Heart right ventricle (tissue), 16 donors: ENCODE data around the gene INTS11. TPM values are rescaled to one million over a fixed set of nuclear protein-coding genes. Genes with fewer than 3 reads are reported as not detected.

Source experiments
- ATAC-seq, 8 donors: fragments of 200-7000 bp; cut with Tn5 transposase; one replicate each; pipeline ENCODE4 v1.9.1; 2020; ENCODE audit warnings: mild to moderate bottlenecking in 8 of 8, moderate library complexity in 8 of 8, moderate number of reproducible peaks in 1 of 8
- DNase-seq, 2 donors: peaks; one replicate each; pipeline ENCODE4 v3.0.0-alpha.2; 2020
- H3K27ac ChIP-seq, 10 donors: fragments of 200-600 bp; sonication (generic) in 2 of 10; one replicate each; pipeline versions ENCODE4 v1.5.0 to v1.8.0; 2020 to 2022; ENCODE audit warnings: mild to moderate bottlenecking in 3 of 10
- H3K27me3 ChIP-seq, 7 donors: fragments of 200-600 bp; one replicate each; pipeline ENCODE4 v1.8.0; 2021 to 2022; ENCODE audit warnings: mild to moderate bottlenecking in 2 of 7
- H3K36me3 ChIP-seq, 9 donors: fragments of 200-600 bp; sonication (generic) in 1 of 9; one replicate each; pipeline versions ENCODE4 v1.5.0 to v1.8.0; 2020 to 2022; ENCODE audit warnings: mild to moderate bottlenecking in 2 of 9
- H3K4me1 ChIP-seq, 9 donors: fragments of 200-600 bp; sonication (generic) in 1 of 9; one replicate each; pipeline versions ENCODE4 v1.5.0 to v1.8.0; 2020 to 2022; ENCODE audit warnings: mild to moderate bottlenecking in 4 of 9
- H3K4me3 ChIP-seq, 10 donors: fragments of 200-600 bp; sonication (generic) in 2 of 10; one replicate each; pipeline versions ENCODE4 v1.5.0 to v1.8.0; 2020 to 2022; ENCODE audit warnings: mild to moderate bottlenecking in 7 of 10, moderate library complexity in 2 of 10
- H3K9me3 ChIP-seq, 11 donors: fragments of 200-600 bp in 10 of 11; sonication (generic) in 2 of 11; one replicate each; pipeline versions ENCODE4 v1.5.0 to v1.8.0; 2013 to 2022; ENCODE audit warnings: mild to moderate bottlenecking in 2 of 11, control low read depth in 1 of 11, moderate library complexity in 1 of 11
- CTCF ChIP-seq, 9 donors: fragments of 200-600 bp; sonication (generic) in 2 of 9; IDR thresholded peaks; one replicate each; pipeline versions ENCODE4 v1.5.0 to v1.8.0; 2021 to 2022; ENCODE audit warnings: antibody characterized with exemption in 9 of 9, mild to moderate bottlenecking in 5 of 9, moderate library complexity in 1 of 9
- WGBS, 2 donors: extraction: QIAGEN DNeasy Blood & Tissue Kit; methylation state at CpG; one replicate each; pipeline ENCODE4 v1.1.7; 2013; ENCODE audit warnings: inconsistent platforms in 1 of 2; 5-methylcytosine and 5-hydroxymethylcytosine counted together
- intact Hi-C, 10 donors: fragments of 100-400 bp; cut with DNase I; formaldehyde crosslinking; loops; one replicate each; pipeline versions ENCODE4 v1.11.1 to v1.14.2; 2022
- polyA plus RNA-seq, 2 donors: library from polyadenylated mRNA; stranded (reverse); fragments of 200-250 nt; gene quantifications; one replicate each; pipeline ENCODE4 v1.2.3, GENCODE V29; 2013
- total RNA-seq, 10 donors: library from RNA; stranded (reverse); fragmentation: NEBNext Ultra II Directional in 3 of 10; extraction: Animal tissue kit (Norgen Biotek cat#: 25700) in 3 of 10; gene quantifications; one replicate each; pipeline versions ENCODE4 v1.2.1 to v1.2.4, GENCODE V29; 2021 to 2023
- donor health status: Arrhythmogenic right ventricular cardiomyopathy.
- donor health status: ischemic (EF 13 %, LVEDD 7.1; RV severe dilation, severe dysfunction).
- donor health status: healthy with polysubstance abuse.
- donor health status: DM: no; HTN: yes; CAD: no.
- donor health status: DM: no; HTN: no; CAD: no.
- donor health status: ischemic (EF 25% LVEDD 6.9; RV normal size, moderate dysfunction).
- donor health status: ischemic (EF 25% LVEDD 5.7; RV mildly dilated, moderate dysfunction).
- donor health status: healthy.
- donor health status: DM: yes; HTN: yes; CAD: no.
- donor health status: Ischemic cardiomyopathy.
- donor health status: ischemic (EF 35%, LVEDD 5.7; RV mildly dilated, moderate dysfunction).
- donor health status: nonischemic (EF 11% LVEDD 7.7; RV severe dilation, severe dysfunction).
- donor health status: DM: yes; HTN: yes; CAD: no.
- donor health status: PGD.
- donor health status: ischemic (EF 29% LVEDD 5.4; RV normal size, mild dysfunction).
- donor health status: nonischemic (EF 23%, LVEDD 6.1; RV moderate dilation, normal function).

Gene INTS11
- total and polyA plus RNA-seq, 12 donors = 44.7 to 269 (median 57.4) TPM

DNA sequence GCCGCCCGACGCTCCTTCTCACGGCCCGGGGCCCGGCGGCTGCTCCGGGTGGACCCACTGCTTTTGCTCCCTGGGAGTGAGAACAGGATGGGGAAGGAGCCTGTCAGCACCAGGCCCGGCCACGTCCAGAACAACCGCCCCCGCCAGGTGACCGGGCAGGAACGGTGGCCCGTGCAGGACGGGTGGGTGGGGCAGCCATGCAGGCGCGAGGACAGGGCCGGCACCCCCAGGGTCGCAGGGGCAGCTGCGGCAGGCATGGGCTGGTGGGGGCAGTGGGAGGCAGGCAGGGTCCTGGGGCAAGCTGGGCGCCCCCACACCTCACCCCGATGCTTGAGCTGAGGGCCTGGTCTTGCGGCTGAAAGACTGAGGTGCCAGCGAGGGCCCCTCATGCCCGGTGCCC lies 12.0 kb upstream of the INTS11 start:
- no peak for TF ChIP-seq CTCF (IDR thresholded peaks at IDR 0.05)
- Histone ChIP-seq H3K4me1 (peaks cover 0 to 2% (median 0%) of the 10 kb centered on the region in 9 donors), H3K27ac (no peak overlapping the region), H3K4me3 (no peak overlapping the region), H3K27me3 (no peaks in the 10 kb centered on the region), H3K36me3 (peaks cover 0 to 55% (median 9%) of the 10 kb centered on the region in 9 donors), H3K9me3 (no peaks in the 10 kb centered on the region)
- intact Hi-C loops = no loop called here
- DNase-seq (no peak), ATAC-seq (no peak)
- WGBS, 2 donors = 88 to 93% methylated on average over 18 to 26 of the region's 26 CpGs

DNA sequence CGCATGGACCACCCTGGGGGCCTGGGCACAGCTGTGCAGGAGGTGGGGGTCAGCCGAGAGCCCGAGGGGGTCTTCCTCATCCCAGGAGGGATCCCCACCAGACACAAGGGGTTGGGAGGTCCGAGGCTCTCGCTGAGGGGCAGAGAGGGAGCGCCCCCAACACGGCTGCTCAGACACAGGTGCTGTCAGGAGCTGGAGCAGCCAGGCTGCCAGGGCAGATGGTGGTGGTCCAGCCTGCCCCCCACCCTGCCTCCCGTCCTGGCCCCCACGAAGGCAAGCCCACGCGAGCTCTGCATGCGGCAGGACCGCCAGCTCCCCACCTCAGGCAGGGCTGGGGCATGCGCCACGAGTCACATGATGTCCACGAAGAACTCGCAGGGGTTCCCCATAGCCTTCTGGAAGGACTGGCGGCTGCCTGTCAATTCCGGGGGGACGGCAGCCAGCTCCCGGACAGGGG lies 11.4 kb upstream of the INTS11 start:
- H3K36me3 ChIP-seq = peaks cover 0 to 51% (median 9%) of the 10 kb centered on the region in 9 donors
- DNase-seq = no peak
- H3K27me3 ChIP-seq = no peaks in the 10 kb centered on the region
- H3K9me3 ChIP-seq = no peaks in the 10 kb centered on the region
- peaks cover under 1 to 8% (median 4%) of the 10 kb centered on the region in 9 donors for H3K4me1 ChIP-seq
- ATAC-seq = no peak
- intact Hi-C loops = no loop called here
- 88 to 90% methylated on average over 21 of the region's 21 CpGs for WGBS, 2 donors
- no peak for TF ChIP-seq CTCF (IDR thresholded peaks at IDR 0.05)
- no peak overlapping the region for H3K27ac ChIP-seq
- H3K4me3 ChIP-seq = no peak overlapping the region

DNA sequence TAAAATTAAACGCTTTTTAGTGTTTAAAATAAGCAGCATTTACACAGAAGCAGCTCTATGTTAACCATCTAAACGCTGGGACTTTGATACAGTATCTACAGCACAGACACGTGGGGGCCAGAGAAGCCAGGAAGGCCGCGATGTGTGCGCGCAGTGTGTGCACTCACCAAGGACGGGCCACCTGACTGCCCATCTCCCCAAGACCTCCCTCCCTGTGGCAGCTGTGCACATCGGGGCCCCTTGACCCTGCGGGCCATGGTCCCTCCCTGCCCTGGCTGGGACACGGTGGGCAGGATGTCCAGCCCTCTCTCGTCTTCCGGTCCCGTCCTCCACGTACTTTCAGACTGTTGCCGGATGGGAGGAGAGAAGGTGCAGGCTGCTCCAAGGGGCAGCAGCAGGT lies 10.8 kb upstream of the INTS11 start:
- Histone ChIP-seq H3K27me3 (no peaks in the 10 kb centered on the region), H3K9me3 (no peaks in the 10 kb centered on the region), H3K4me1 (peaks cover 6 to 13% (median 9%) of the 10 kb centered on the region in 9 donors), H3K27ac (no peak overlapping the region), H3K36me3 (peaks cover 0 to 49% (median 9%) of the 10 kb centered on the region in 9 donors), H3K4me3 (no peak overlapping the region)
- intact Hi-C loops = no loop called here
- no peak for DNase-seq
- TF ChIP-seq CTCF (IDR thresholded peaks at IDR 0.05) = no peak
- WGBS, 2 donors = 75 to 78% methylated on average over 16 of the region's 16 CpGs
- ATAC-seq = no peak

DNA sequence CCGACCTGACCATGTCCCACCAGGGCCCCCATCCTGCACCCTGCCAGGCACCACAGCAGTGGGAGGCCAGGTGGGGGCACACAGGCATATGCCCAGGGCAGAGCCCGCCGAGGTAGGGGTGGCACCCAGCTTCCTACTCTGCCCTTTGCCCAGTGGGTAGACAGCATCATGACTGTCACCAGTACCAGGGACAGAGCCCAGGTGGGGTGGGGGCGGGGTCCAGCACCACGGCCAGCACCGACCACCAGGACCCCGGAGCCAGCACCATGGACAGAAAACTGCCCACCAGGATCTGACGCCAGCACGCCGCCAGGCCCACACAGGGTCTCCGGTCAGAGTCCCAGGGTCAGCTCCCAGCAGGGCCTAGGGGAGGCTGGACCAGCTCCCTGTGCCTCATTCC lies 10.4 kb upstream of the INTS11 start:
- 58 to 61% methylated on average over 11 of the region's 11 CpGs for WGBS, 2 donors
- peaks cover 0 to 45% (median 9%) of the 10 kb centered on the region in 9 donors for H3K36me3 ChIP-seq
- ATAC-seq (no peak), DNase-seq (no peak)
- no peak for TF ChIP-seq CTCF (IDR thresholded peaks at IDR 0.05)
- no peaks in the 10 kb centered on the region for H3K9me3 ChIP-seq
- no peak overlapping the region for H3K27ac ChIP-seq
- peaks cover 6 to 17% (median 12%) of the 10 kb centered on the region in 9 donors for H3K4me1 ChIP-seq
- H3K27me3 ChIP-seq = no peaks in the 10 kb centered on the region
- intact Hi-C loops = no loop called here
- no peak overlapping the region for H3K4me3 ChIP-seq
